Stimulated activated CD8-positive, alpha-beta memory T cell treated with anti-CD3 and anti-CD28 coated beads, Interleukin-15, amount 100 ng/mL, for 1 hour (primary cell): Measurements from ENCODE around the gene TSPAN10.

Experiments used
- DNase-seq: peaks from one replicate; pipeline ENCODE4 v3.0.0-alpha.2; 2020; ENCODE audit warnings: low read depth

TSPAN10 gene

GRCh38 chr17:81635431-81635830 lies 1.6 kb upstream of the TSPAN10 start:
- no peak for DNase-seq

DNA sequence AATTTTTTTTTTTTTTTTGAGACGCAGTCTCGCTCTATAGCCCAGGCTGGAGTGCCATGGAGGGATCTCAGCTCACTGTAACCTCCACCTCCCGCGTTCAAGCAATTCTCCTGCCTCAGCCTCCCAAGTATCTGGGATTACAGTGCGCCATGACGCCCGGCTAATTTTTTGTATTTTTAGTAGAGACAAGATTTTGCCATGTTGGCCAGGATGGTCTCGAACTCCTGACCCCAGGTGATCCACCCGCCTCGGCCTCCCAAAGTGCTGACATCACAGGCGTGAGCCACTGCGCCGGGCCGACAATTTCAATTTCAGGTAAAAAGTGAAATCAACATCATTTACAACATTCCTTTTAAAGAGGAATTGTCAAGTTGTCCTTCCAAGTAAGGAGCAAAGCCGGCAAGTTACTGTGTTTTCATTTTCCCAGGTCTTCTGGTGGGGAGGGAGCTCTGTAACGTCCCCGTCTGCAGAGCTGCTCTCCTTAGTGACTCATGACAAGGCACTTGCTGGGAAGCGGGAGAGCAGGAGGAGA lies 957 bp upstream of the TSPAN10 start:
- no peak for DNase-seq

DNA sequence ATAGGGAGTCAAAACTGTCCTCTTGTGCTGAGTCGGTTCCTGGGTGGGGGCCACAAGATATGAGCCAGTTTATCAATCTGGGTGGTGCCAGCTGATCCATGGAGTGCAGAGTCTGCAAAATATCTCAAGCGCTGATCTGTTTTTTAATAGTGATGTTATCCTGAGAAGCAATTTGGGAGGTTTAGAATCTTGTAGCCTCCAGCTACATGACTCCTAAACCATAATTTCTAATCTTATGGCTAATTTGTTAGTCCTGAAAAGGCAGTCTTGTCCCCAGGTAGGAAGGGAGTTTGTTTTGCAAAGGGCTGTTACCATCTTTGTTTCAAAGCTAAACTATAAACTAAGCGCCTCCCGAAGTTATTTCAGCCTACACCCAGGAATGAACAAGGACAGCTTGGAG lies 1.7 kb downstream of the TSPAN10 start:
- no peak for DNase-seq

- DNase-seq: no peak
Measured at GRCh38 chr17:81640011-81640410, 3.0 kb downstream of the TSPAN10 start.

GRCh38 chr17:81641825-81642489 lies 5.0 kb downstream of the TSPAN10 start:
- DNase-seq: no peak

DNA sequence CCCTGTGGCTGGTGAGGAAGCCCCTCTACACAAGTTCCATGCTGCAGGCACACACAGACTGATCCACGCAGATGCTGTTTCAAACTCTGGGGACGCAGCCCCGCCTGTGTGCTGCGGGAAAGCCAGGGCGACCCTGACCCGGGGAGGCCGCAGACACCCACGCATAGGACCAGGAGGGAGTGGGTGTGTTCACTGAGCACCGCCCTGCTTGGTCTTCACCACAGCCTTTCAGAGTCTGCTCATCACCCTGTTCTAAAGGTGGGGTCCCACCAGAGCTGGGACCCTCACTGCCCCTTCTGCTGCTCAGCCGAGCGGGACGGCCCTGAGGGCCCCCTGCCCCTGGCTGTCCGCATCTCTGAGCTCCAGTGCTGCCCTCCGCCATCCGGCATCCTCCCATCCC lies 7.5 kb downstream of the TSPAN10 start:
- no peak for DNase-seq

DNA sequence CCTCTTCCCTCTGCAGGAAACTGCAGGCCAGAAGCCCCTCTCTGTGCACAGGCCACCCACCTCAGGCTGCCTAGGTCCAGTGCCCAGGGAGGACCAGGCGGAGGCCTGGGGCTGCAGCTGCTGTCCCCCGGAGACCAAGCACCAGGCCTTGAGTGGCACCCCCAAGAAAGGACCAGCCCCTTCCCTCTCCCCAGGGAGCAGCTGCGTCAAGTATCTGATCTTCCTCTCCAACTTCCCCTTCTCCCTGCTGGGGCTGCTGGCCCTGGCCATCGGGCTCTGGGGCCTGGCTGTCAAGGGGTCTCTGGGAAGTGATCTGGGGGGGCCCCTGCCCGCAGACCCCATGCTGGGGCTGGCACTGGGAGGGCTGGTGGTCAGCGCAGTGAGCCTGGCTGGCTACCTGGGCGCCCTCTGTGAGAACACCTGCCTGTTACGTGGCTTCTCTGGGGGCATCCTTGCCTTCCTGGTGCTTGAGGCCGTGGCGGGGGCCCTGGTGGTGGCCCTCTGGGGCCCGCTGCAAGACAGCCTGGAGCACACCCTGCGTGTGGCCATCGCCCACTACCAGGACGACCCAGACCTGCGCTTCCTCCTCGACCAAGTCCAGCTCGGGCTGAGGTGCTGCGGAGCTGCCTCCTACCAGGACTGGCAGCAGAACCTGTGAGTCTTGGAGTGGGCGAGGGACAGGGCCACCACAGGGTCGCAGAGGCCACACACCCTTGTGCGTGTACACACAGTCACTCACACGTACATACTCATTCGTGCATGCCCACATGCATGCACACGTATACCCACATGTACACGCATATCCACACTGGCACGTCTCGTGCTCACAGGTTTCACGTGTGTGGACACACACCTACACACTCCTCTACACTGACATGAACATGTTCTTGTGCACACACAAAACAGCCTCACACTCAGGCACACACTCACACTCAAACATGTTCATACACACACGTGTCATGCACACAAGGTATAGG lies 8.3 kb downstream of the TSPAN10 start:
- DNase-seq: no peak

- DNase-seq: no peak
Measured at GRCh38 chr17:81646869-81647600, 10.0 kb downstream of the TSPAN10 start.

- no peak for DNase-seq
Measured at GRCh38 chr17:81647640-81648012, 10.6 kb downstream of the TSPAN10 start.

DNA sequence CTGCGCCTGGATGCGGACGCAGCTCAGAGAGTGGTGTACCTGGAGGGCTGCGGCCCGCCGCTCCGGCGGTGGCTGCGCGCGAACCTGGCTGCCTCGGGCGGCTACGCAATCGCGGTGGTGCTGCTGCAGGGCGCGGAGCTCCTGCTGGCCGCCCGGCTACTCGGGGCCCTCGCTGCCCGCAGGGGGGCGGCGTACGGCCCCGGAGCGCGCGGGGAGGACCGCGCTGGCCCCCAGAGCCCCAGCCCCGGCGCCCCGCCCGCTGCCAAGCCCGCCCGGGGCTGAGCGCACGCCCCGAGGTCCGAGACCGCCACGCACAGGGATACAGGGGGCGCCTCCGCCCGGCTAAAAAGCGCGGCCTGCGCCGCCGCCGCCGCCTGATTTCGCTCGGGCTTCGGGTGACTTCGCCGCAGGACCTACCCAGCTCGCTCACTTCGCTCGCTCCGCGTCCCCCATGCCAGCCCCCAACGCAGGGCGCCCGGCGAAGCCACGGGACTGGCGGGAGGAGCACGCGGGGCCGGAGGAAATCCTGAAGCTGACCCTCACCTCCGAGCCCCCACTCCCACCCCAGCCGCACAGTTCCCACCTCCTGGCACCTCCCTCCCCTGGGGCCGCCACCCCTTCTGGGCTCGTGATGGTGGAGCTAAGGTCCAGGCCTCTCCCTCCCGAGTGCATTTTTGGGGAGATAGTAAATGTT lies 11.2 kb downstream of the TSPAN10 start:
- DNase-seq: no peak

DNA sequence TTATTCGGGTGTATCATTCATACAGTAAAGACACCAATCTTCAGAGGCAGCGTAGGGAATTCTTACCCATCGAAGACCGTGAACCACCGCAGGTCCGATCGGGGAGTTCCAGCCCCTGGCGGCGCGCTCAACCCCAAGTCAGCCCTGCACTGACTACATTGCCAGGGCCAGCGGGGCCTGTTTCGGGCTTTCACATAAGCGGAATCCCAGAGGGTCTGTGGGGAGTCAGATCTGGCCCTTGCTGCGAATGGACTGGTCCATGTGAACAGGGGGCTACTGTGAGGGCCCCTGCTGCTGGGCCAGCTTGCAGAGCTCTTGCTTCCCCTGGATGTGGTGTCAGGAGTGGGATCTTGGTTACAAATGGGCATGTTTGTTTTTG lies 11.7 kb downstream of the TSPAN10 start:
- no peak for DNase-seq

DNA sequence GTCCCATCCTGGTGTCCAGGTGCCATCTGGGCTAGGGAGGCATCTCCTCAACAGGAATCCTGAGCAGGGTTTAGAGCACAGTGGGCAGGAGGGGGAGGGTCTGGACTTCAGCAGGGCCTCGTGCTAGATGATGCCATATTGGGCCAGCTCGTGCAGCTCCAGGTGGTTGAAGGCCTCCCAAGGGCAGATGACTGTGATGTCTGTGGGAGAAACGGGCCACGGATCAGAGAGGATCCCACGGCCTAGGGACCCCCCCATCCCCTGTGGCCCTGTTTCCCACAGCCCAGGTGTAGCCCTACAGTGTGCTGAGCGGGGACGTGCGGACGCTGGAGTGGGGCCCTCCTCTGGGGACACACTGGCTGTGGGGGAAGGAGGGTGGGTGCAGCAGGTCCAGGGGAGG lies 14.0 kb downstream of the TSPAN10 start:
- no peak for DNase-seq

GRCh38 chr17:81651692-81652091 lies 14.7 kb downstream of the TSPAN10 start:
- no peak for DNase-seq

GRCh38 chr17:81652906-81653771 lies 16.1 kb downstream of the TSPAN10 start:
- no peak for DNase-seq

GRCh38 chr17:81655378-81656117 lies 18.6 kb downstream of the TSPAN10 start:
- DNase-seq: no peak

- DNase-seq: no peak
Measured at GRCh38 chr17:81656118-81656743, 19.2 kb downstream of the TSPAN10 start, which contains the start of gene PDE6G. Gene PDE6G, minus strand, starts transcription at chr17:81656542. Its CDS starts 3,237 bp downstream, at chr17:81653305.

GRCh38 chr17:81656835-81657234 lies 19.8 kb downstream of the TSPAN10 start:
- no peak for DNase-seq

GRCh38 chr17:81659038-81659437 lies 22.0 kb downstream of the TSPAN10 start:
- no peak for DNase-seq

GRCh38 chr17:81660441-81660840 lies 23.4 kb downstream of the TSPAN10 start:
- DNase-seq: no peak

GRCh38 chr17:81662002-81662401 lies 25.0 kb downstream of the TSPAN10 start:
- no peak for DNase-seq
